ENCODE data around the gene BDNF.
"Not testable (repeated sequence)": the region's sequence is repeated elsewhere in the genome, so short reads cannot be mapped to it uniquely, and the experiment has no call there.

Gene BDNF

DNA sequence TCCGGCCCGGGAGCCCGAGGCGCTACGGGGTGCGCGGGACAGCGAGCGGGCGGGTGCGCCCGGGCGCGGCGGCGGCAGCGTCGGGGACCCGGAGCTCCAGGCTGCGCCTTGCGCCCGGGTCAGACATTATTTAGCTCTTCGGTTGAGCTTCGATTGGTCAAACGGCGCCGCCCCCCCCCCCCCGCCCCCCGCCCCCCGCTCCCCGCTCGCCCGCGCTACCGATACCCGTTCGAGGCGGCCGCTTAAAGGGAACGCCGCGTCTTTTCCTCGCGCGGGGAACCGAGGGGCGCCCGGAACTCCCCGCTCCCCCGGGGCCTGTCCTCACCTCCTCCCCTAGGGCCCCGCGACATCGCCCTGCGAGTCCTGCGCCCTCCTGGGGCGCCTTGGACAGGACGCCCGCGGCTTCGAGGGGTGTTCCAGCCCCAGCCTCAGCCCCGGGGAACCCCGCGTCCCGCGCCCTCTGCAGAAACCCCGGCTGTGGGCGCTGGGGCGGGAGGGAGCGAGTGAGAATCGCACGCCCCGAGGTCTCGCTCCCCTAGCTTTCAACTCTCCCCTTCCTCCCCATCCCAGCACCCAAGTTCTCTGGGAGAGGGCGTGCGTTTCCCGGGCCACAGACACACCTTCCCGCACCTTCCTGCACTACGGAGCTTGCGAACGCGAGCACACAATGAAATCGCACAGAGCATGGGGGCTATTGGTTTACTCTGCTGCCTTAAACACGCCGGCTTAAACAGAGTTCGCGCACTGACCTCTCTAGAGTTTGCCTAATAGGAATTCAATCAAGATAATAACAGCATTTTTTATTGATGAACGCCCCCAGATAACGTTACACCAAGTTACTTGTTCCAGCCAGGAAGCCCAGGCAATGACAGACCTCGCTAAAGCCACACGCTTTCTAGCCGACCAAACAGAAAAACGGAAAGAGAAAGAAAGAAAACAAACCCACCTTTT is at the start of gene BDNF:
TSS of gene BDNF (minus strand) at position 105 of the 951 bp plus-strand sequence. CDS start 41,891 bp downstream, outside the sequence.
- no peak for DNase-seq

DNA sequence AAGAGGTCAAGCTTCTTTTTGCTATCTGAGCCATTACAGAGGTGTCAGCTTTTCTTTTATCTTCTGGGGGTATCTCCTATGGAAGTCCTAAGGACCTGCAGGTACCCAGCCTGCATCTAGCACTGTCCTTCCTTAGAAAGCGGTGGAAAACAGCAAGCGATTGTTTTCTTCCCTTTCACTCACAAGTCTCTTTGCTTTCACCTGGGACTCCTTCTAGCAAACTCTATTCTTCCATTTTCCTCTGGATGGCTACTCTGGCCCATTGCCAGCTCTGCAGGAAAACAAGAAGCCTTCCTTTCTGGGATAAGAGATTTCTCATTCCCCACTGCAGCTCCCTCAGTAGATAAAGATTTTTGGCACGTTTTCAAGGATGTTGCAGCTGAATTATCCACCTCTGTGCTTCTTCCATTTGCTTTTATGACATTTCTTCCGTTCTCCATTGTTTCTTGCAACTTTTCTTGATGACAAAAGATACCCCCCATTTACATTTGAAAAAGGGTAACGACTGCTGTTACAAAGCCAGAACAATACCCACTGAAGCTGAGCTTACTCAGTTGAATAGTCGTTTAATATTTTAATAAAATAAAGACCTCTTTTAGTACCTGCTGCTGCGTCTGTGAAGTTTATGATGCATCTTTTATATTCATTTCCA is 40.2 kb upstream of the BDNF start:
- no peak for DNase-seq

DNA sequence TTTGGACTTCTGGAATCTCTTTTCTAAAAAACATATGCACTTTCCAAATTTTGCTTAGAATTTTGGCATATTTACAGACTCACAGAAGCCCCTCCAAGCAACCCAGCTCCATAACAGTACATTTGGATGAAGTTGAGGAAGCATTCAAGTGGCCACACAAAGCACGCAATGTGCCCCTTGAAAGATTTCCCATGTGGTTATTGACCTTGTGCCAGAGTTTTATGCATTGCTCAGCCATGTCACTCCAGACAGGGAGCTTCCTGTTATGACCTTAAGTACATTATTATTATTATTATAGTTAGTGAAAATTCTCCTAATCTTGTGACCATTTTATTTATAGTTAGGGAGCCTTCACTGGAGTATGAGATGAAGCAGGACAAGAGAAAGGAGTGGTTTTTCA is 35.0 kb upstream of the BDNF start:
- DNase-seq, result no peak

DNA sequence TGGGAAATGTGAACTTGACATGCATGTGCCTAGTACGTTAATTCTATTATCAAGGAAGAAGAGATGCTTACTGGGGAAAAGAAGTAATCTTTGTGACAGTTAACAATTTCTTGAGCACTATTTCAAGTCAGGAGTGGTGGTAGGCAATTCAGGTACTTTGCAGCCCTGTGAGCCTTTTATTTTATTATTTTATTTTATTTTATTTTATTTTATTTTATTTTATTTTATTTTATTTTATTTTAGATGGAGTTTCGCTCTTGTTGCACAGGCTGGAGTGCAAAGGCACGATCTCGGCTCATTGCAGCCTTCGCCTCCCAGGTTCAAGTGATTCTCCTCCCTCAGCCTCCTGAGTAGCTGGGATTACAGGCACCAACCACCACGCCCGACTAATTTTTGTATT is 31.5 kb upstream of the BDNF start:
- not testable (repeated sequence) for DNase-seq

DNA sequence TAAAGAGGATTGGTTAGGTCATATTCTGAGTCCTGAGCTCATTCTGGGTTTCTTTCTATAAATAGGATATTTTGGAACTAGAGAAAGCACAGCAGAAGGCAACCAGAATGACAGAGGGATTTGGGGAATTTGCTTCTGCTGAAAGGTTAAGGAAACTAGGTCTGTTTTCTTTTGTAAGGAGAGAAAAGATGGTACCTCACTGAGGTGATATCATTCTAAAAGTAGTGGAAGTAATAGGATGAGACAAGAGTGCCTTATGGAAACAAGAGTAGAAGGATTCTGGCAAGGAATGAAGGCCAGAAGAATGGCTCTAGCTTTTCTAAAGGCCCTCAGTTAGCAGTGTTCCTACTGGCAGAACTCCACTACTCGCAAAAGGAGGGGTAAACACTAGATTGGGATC is 26.7 kb upstream of the BDNF start:
- DNase-seq, result no peak

DNA sequence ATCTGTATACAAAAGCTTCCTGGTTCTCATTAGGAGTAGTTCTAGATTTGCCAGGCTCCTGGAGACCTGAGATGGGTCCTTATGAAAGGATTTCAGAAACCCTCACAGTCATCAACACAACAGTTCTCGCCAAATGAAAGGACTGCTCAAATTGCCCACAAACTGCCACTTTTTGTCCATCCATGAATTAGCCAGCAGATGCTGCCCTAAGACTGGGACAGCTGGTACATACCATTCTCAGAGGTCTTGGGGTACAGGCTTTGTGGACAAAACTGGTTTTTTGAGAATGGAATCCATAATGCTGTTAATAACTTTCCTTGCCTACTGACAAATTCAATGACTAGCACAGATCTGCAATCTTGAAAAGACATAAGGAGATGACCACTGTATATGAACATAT is 23.4 kb upstream of the BDNF start:
- no peak for DNase-seq

DNA sequence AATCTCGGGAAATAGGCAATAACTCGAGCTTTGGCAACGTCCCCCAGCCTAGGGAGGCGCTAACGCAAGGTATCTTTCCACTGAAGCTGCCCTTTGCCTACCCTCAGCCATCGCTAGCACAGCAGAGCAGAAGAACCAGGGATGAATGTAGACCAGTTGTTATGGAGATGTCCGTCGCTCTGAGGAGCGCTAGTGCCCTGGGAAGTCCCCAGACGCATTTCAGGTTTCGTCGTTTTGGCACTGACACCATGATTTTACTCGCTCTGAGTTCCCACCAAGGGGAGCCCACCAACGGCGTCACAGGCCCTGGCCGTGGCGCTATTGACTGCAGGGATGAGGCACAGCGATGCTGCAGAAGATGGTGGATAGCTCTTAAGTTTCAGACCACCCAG is 22.7 kb upstream of the BDNF start:
- DNase-seq, result no peak

DNA sequence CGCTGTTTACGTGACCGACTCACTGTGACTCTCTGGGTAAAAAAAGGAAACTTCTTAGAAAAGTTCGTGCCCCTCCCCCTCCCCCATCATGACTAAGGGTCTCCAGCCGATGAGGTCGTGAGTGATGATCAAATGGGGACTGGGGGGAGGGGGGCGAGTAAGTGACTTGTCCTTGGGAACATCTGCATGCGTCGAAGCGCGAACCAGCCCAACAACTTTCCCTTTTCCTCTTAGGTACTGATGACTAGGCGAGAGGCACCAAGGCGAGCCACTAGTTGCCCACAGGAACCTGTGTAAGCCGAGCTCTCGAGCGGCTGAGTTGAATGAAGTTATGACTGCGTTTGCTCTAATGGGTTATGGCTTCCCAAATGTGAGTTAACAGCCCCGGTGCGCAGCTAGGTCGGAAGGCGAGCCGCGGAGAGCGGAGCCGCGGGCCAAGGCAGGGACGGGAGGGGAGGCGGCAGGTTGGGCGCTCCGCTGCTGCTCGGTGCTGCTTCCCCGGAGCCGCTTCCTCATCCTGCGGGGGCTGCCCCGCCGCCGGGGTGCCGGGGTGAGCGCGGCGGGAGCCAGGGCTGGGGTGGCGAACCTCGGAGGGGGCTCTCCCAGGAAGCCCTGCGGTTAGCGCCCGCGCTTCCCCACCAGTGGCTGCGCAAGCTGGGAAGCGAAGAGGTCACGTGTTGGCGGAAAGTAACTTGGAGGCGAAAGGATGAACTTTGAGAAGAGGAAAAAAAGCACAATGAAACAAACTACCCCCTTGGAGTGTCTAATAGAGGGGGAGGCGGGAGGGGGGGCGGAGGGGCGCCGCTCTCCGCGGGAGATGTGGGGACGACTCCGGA is 22.1 kb upstream of the BDNF start:
- DNase-seq, result no peak

DNA sequence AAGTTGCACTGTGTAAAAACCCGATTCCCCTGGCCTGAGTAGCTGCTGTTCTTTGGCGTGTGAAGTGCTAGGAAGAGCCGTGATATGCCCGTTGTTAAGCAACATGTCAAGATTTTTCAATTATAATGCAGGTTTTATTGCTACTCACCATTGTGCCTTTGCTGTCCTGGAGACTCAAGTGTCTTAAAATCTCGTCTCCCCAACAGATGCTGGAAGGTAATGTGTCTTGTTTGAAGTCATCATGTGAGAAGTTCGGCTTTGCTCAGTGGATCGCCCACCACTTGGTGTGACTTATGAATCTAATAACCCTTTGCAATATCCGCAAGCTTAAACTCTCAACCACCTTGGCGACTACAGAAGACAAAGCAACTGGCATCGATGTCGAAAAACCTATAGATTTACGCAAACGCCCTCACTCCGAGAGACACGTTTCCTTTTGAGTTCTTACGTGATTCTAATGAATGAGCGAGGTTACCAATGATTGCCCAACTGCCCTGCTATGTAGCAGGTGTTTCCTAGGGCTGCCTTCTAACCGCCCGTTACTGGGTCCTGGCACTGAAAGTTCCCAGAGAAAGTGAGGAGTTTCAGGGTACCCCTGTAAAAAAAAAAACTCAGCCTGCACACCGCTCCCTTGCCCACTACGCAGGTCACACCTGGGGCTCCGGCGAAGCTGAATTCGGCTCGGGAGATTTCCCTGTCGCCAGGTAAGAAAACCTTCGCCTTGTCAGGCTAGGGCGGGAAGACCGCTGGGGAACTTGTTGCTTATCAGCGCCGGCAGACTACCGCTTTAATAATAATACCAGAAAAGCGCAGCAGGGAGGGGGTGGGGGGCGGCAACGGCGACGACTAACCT is 21.2 kb upstream of the BDNF start:
- no peak for DNase-seq

DNA sequence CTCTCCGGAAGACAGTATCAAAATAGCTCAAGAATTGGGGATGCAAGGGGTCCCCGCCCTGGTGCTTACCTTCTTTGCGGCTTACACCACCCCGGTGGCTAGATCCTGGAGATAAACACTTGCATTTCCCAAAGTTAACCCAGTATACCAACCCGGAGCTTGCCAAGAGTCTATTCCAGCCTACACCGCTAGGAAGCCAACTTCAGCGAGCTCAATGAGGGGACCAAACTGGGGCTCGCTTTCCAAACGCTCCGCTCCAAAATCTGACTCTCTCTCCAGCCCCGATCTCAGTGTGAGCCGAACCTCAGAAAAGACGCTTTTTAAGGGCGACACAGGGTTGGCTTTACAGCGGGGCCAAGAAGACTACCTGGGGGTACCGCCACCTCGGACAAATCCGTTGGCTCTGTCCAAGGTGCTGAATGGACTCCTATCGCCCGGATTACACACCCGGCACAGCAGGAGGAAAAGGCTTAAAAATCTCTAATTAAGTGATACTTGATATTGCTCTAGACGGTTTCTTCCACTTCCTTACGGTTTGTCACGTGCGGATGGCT is 20.1 kb upstream of the BDNF start:
- DNase-seq, result no peak

DNA sequence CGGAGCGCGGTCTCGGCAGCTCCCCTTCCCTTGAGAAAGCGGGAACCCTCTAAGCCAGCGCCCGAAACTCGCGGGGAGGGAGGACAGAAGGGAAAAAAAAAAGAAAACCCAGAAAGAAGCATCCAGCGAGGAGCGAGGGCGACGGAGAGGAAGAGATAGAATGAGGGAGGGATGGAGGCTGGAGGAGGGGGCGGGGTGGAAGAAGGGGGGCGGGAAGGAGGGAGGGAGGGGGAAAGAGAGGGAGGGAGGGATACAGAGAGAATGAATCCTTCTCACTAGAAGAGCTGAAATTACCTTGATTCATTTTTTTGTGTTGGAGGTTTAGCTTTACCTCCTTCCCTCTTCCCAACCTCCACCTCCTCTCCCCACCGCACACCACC is 19.3 kb upstream of the BDNF start:
- DNase-seq, result no peak

DNA sequence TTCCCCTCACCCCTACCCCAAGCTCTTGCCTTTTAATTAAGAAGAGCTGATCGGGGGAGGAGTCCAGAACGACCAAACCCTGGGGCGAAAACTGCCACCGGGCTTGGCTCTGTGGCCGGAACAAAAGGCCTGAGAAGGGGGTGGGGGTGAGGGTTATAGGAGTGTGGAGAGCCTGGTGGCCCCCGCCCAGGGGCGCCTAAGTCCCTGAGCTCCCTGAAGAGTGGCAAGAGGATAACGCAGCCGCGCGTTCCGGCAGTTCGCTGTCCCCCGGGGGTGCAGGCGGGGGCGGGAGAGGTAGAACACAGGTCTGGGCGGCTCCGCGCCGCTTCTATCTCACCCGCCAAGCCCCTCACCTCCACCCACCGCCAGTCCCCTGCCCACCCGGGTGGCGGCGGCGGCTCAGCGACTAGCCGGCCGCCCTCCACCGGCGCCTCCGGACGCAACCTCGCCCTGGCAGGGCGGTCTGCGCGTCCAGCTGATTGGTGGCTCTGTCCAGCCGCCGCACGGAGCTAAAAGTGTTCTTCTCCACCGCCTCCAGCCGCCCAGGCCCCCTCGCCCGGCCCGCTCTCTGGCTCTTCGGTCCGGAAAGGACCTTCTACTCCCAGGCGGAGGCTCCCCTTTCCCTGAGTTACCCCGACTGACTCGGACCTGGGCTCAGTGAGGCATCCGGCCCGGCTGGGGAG is 18.7 kb upstream of the BDNF start:
- no peak for DNase-seq

DNA sequence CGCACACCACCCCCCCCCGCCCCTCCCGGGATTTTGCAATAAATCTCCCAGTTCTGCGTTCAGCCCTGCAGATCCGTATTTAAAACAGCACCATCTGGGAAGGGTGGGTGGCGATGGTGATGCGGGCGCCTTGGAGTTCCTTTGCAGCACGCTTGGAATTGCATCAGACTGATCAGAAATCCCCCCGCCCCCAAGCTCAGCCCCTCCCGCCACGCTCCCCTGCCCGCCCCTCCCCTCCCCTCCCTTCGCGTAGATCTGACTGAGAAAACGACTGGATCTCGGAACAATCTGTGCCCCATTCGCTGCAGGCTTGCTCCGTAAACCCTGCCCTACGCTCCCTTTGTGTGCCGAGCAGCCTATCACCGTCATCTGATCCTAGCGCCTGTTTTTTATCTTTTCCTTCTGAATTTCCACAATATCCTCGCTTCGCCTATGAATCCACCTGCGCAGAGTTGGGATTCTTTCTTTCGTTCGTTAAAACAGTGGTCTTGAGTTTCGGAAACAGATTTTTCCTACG is 18.1 kb upstream of the BDNF start:
- DNase-seq, result no peak

DNA sequence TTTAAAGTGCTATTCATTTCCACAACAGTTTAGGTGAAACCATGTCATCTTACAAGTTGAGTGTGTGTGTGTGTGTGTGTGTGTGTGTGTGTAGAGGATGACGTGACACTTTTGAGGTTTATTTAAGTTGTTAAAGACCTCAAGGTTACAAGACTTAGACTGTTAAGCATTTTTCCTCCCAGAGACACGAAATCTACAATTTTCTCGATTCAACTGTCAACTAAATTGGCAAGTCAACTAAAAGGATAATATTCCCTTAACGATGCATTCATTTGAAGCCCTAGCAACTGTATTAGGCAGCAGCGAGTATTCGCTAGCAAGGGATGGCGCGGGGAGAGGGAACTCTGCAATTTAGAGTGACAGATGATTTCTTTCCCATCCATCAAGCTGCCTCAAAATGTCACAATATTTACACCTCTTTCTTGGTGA is 17.6 kb upstream of the BDNF start:
- no peak for DNase-seq

DNA sequence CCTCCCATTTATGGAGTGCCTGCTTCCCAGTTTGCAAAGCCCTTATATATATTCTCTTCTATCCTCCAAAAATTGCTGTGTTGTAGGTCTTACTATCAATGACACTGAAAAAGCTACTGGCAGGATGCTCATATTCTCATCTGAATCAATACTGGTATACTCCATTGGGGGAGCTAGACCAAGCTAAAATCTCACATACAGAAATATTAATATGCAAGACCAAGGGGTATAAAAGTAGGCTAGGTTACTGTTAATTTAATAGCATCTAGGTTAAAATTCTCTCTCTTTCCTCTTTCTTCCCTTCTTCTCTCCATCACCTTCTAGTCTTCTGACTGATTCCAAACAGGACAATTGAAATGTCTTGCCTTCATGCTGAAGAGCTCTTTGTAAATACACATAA is 17.1 kb upstream of the BDNF start:
- no peak for DNase-seq

DNA sequence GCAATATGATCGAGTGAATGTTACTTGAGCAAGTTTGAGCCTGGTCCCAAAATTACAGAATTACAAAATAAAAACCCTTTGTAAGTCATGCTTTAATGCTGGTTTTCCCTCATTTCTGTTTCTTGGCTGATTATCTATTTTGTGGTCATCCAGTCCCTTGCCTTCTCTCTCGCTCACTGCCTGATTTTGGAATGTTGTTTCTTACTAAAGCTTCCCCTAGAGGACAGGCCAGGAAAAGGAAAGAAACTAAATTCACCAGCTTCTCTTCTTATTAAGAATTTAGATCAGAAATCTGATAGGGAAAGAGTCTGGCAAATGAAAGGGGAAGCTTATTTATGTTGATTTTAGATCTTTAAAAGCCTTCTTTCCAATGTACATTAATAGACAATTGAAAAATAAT is 16.6 kb upstream of the BDNF start:
- DNase-seq, result no peak

DNA sequence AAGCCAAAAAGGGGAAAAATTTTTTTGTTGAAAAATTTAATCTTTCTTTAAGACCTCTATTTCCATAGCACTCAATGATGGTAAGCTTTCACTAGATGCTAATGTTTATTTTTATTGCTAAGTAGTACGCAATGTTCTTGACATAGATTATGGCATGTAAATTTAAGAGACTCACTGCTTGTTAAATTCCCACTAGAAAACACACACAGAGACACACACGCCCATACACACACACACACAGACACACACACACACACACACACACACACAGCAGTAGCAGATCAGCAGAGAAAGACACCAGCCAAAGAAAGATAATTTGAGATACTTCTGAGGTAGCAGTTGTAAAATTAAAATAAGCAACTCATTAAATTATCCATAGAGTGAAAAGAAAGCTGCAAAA is 16.0 kb upstream of the BDNF start:
- no peak for DNase-seq

DNA sequence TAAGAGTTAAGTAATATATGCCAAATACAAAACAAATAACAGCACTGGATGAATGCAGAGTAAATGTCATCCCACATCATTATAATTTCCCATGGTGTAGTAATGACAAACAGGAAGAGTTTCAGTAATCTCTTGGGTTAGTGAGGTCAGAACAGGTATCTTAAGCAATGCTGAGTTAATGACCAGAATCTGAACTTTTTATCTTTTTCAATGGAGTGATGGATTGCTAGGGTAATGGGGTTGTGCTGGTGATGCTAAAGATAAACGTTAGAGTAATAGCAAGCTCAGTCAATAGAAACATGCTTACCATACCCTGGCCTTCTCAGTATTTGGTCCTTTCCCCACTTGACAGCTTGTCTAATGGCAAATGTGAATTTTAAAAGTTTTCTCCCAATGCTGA is 11.5 kb upstream of the BDNF start:
- no peak for DNase-seq

DNA sequence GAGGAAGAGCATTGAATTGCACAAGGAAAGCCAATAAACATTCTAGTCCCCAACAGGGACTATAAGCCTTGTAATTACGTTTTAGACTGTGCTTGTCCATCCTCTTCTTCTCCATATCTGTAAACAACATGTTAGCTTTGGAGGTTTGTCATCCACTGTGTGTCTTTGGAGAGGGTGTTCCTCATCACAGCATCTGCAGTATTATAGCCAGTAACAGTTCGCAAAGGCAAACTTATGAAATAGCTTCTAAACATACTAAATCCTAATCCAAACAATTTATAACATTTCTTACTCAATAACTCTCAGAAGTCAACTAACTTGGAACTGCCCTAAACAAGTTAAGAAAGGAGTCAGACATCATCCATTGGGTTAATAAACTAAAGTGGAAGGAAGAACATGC is 10.3 kb upstream of the BDNF start:
- DNase-seq, result no peak

DNA sequence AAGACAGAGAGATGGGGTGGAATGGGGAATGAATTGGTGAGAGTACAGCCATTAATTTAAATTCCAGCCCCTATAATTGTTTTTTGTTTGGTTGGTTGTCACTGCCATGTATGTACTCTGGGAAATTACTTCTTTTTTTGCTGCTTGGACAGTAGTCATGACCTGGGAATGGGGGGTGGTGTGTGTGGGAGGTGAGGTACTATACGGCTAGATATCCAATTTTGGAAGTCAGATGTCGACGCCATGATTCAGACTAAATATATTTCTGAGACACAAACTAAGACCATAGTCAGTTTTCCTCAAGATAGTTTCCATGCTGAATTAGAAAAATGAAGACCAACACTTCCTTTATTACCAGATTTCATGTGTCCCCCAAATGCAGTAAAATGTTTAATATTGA is 7.4 kb upstream of the BDNF start:
- no peak for DNase-seq
